ENCODE results near the gene UROS. TPM values are rescaled to one million over a fixed set of nuclear protein-coding genes. Genes with fewer than 3 reads are reported as not detected.

Gene UROS
- total and polyA plus RNA-seq, 10 of the 15 experiments (the other 5 are each of a cell fraction or from before 2014, with no cell fraction given) = 4.3 to 112 (median 64.5) TPM

- intact Hi-C loops (cut with micrococcal nuclease; ENCODE audit: unreplicated experiment) = loop anchor here (5.0 kb wide), 1 partner anchor 40 kb away; the partner anchor contains the start of genes BCCIP and UROS
- no peak for ATAC-seq
- POLR2A ChIA-PET = no interaction called here
Observed at GRCh38 chr10:125782054-125782453, 41.0 kb downstream of the UROS start.

More at GRCh38 chr10:125782054-125782453, 41.0 kb downstream of the UROS start:
- H3K9ac ChIP-seq (ENCODE audit: control insufficient read depth, insufficient read depth, low read length) = no peak overlapping the region
- DNase-seq (ENCODE audit: low read depth, low spot score) = no peak
- H4K20me1 ChIP-seq (ENCODE audit: control insufficient read depth, insufficient read depth) = no peaks in the 10 kb centered on the region
- no peak overlapping the region for H3K4me3 ChIP-seq
- RAD21 ChIA-PET (ENCODE audit: unreplicated experiment) = no interaction called here
- no peak overlapping the region for H3K27ac ChIP-seq (ENCODE audit: control insufficient read depth, insufficient read depth)
- CTCF ChIA-PET = interaction anchor here (1.0 kb wide), 1 partner anchor 734 kb away, joined by 3 read pairs; no protein-coding TSS in a partner anchor
- SMC1A ChIA-PET (ENCODE audit: uncharacterized antibody, unreplicated experiment) = no interaction called here
- no TSS peak for BruUV-seq (replicated peaks)
- no peak overlapping the region for H2AFZ ChIP-seq (ENCODE audit: control insufficient read depth, low read depth, low read length)
- no peaks in the 10 kb centered on the region for H3K36me3 ChIP-seq (ENCODE audit: control insufficient read depth in 2 of 2, insufficient read depth in 2 of 2, low read length in 1 of 2)
- in situ Hi-C loops (cut with MboI) = no loop called here
- TF ChIP-seq RUNX3 (IDR thresholded peaks at IDR 0.05; ENCODE audit: low read length) = no peak
- TF ChIP-seq NFXL1 (IDR thresholded peaks at IDR 0.05; ENCODE audit: borderline replicate concordance) = no peak
- no peak for TF ChIP-seq TAF1 (IDR thresholded peaks at IDR 0.05; ENCODE audit: borderline replicate concordance, low read depth, low read length)
- TF ChIP-seq ZNF687 (IDR thresholded peaks at IDR 0.05) = no peak
- TF ChIP-seq STAT1 (conservative IDR thresholded peaks at IDR 0.05) = no peak
- TF ChIP-seq RBBP5 (conservative IDR thresholded peaks at IDR 0.05) = no peak
- TF ChIP-seq POLR2AphosphoS5 (IDR thresholded peaks at IDR 0.05; ENCODE audit: low read length) = no peak
- TF ChIP-seq NBN (IDR thresholded peaks at IDR 0.05) = no peak
- TF ChIP-seq PBX3 (IDR thresholded peaks at IDR 0.05; ENCODE audit: insufficient replicate concordance, low read depth, low read length) = no peak
- TF ChIP-seq MXI1 (IDR thresholded peaks at IDR 0.05; ENCODE audit: low read depth, low read length) = no peak
- no peak for TF ChIP-seq SMAD1 (IDR thresholded peaks at IDR 0.05; ENCODE audit: low read depth, partially characterized antibody)
- no peak for TF ChIP-seq SUZ12 (IDR thresholded peaks at IDR 0.05; ENCODE audit: unreplicated experiment)
- no peak for TF ChIP-seq ZBTB40 (IDR thresholded peaks at IDR 0.05; ENCODE audit: borderline replicate concordance)
- no peak for TF ChIP-seq BCL11A (IDR thresholded peaks at IDR 0.05; ENCODE audit: low read depth, low read length)
- TF ChIP-seq PAX5 (IDR thresholded peaks at IDR 0.05; ENCODE audit: borderline replicate concordance, low read depth, low read length) = no peak
- TF ChIP-seq NRF1 (conservative IDR thresholded peaks at IDR 0.05; ENCODE audit: low read depth, low read length) = no peak
- no peak for TF ChIP-seq RFX5 (IDR thresholded peaks at IDR 0.05; ENCODE audit: low read depth, low read length)
- H3K9me3 ChIP-seq (replicated peaks; ENCODE audit: control insufficient read depth, insufficient read depth, low read length) = no peaks in the 10 kb centered on the region
- H3K4me1 ChIP-seq (ENCODE audit: control insufficient read depth, insufficient read depth, low read length) = peaks cover 10% of the 10 kb centered on the region
- no peaks in the 10 kb centered on the region for H3K27me3 ChIP-seq (replicated peaks in 1 of 2; ENCODE audit: control insufficient read depth in 2 of 2, insufficient read depth in 2 of 2, low read length in 1 of 2)
- no peak for FAIRE-seq
- 91% methylated on average over 11 of the region's 11 CpGs for WGBS (ENCODE audit: insufficient coverage, insufficient replicate concordance, low lambda C conversion rate, missing lambda C conversion rate)
- H3K79me2 ChIP-seq (ENCODE audit: control insufficient read depth, insufficient read depth, low read length) = no peaks in the 10 kb centered on the region
- no peak overlapping the region for H3K4me2 ChIP-seq (ENCODE audit: control insufficient read depth, insufficient read depth)

Measured in GM12878 (cell line).